GM19099 (cell line): Measurements from ENCODE around the gene B9D1.

Experiments used
- POLR2A ChIP-seq: IDR thresholded peaks from 3 replicates; pipeline ENCODE4 v1.6.1; 2011; ENCODE audit warnings: low read depth; ENCODE audit not compliant: insufficient read length; ENCODE audit errors: extremely low read depth

B9D1 gene

GRCh38 chr17:19372011-19372370 is 9.5 kb upstream of the B9D1 start:
- TF ChIP-seq POLR2A: no peak

DNA sequence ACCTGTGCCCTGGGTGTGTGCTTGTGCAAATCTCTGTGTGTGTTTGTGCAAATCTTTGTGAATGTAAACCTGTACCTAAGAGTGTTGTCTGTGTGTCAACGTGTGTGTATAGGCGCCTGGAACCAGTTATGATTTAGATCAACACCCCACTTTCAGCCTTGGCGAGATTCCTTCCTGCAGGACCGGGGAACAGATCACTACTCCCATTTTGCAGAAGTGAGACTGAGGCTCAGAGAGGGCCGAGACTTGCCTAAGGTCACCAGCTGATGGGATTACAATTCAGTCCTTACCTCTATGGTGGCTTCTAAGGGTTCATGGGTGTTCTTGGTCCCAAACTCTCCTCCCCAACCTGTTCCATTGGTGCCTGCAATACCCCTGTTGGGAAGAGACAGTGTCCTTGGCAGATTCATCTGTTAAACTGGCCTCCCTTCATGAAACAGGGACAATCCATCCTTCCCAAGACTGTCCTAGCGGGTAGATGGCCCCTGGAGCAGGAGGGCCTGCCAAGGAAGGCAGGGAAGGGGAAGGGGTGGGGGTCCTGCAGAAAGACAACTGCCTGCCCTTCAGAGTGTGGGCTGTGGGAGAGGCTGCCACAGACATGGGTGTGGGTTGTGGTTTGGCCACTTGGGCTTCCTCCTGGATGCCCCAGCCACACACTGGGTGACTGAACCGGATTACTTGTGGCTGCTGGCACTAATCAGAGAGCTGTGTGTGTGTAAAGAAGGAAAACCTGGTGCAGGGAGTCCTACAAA is 8.9 kb upstream of the B9D1 start:
- TF ChIP-seq POLR2A: no peak

DNA sequence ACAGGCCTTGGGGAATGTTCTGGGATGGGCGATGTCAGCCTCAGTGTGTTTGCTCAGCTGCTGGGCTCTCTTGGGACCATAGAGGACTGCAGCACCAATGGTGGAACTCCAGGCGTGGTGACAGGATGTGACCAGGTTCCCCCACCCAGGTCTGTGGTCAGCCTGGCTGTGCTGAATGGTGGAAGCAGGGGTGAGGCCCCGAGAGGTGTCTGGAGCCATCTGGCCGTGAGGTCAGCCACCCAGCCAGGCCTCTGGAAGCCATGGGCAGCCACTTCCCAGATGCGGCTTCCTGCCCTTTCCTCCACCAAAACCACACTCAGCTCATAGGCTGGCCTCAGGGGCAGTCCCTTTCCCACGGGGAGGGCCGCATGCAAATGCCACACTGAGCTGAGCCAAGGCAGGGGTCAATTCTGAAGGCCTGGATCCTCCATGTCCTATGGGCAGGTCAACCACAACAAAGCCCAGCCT is 8.0 kb upstream of the B9D1 start:
- no peak for TF ChIP-seq POLR2A

DNA sequence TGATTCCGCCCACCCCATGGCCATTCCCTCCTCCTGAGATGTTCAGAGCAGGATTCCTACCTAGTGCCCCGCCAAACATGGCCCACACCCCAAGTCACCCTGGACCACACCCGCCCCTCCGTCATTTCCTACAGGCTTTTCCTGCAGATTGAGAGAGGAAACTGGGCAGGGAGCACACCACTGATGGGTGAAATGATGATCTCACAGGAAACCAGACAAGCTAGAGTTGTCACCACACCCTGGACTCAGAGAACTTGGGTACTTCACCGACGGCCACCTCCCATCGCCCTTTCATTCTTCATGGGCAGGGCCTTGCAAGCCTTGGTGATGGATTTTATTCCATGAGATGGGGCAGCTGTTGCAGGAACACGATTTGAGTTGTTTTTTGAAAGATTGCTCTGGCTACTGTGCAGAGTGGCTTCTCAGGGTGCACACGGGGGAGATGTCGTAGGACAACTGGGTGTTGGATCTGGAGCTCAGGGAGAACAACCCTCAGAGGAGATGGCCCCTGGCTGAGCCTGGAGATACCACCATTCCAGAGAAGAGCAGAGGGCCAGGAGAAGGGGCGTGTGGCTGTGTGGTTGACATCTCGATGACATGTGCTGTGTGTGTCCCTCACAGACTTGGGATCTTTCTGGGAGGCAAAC is 7.4 kb upstream of the B9D1 start:
- TF ChIP-seq POLR2A: no peak

- TF ChIP-seq POLR2A: no peak
These were observed 6.7 kb upstream of the B9D1 start for GRCh38 chr17:19369107-19369778.

GRCh38 chr17:19368229-19368628 is 5.7 kb upstream of the B9D1 start:
- TF ChIP-seq POLR2A: no peak

DNA sequence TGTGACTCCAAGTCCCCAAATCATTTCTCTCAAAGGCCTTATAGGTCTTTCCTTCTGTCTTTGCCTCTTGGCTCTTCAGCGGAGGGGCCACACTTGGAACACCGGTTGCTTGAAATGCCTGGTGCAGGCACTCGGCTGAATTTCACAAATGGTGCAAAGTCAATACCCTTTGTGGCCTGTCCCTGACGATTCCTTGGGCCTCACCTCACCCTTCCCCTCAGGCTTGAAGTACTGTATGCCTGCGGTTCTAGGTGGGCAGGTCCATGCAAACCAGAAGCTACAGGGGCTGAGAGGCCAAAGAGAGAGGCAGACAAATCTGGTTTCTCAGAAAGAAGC is 4.1 kb upstream of the B9D1 start:
- TF ChIP-seq POLR2A: no peak

DNA sequence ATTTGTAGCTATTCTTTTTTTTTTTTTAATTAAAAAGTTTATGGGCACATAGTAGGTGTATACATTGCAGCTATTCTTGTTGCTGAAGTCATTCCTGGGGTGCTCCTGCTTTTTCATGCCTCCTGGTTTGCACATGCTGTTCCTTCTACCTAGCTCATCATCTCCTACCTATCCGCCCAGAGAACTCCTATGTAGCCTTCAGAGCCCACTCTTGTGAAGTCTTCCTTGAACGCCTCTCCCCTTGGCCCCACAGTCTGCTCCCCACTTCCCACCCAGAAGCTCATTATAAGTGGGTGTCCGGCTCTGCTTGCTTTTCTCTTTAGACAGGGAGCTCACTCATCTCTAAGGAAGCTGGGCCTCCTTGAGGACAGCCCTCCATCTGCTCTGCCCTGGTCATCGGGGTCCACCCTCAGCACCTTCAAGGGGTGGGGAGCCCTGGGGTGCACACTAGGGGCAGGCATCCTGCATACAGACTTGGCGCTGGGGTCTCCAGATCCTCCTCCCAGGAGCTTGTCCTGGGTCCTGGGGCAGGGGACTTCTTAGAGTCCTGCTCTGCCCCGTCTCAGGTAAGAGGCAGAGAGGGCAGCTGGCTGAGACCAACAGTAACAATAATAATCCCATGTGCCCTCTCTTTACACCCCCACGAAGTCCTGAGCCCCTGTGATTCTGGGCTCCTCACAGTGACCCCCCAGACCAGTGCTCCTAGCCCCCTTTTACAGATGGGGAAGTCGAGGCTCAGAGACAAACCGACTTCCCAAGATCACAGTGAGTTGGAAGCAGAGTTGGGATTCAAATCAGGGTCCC is 3.5 kb upstream of the B9D1 start:
- no peak for TF ChIP-seq POLR2A

GRCh38 chr17:19365499-19365817 is 2.9 kb upstream of the B9D1 start:
- no peak for TF ChIP-seq POLR2A

- TF ChIP-seq POLR2A: no peak
These were observed 2.4 kb upstream of the B9D1 start for GRCh38 chr17:19364699-19365498.

DNA sequence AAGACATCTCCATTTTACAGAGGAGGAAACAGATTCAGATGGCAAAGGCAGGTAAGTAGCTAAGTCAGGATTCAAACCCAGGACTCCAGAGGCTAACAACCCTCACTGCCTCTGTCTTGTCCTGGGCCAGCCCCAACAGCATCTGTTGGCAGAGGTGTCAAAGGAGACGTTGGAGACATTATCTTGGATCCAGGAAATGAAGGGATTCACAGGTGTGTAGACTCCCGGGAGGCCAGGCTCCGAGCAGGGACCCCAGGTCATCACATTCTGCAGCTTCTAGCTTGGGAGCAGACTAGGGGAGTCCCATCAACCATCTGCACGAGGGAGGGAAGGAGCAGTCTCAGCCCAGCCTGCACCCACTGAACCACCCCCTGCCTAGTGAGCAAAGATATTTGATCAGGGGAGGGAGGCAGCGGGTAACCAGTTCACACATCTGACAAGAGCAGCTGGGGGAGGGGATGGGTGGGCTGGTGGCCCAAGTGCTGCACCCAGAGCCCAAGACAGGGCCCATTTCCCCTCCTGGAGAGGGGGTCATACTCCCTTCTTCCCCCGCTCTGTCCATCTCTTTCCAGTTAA is 1.0 kb upstream of the B9D1 start:
- TF ChIP-seq POLR2A: no peak

GRCh38 chr17:19363114-19363438 is 553 bp upstream of the B9D1 start:
- TF ChIP-seq POLR2A: no peak

DNA sequence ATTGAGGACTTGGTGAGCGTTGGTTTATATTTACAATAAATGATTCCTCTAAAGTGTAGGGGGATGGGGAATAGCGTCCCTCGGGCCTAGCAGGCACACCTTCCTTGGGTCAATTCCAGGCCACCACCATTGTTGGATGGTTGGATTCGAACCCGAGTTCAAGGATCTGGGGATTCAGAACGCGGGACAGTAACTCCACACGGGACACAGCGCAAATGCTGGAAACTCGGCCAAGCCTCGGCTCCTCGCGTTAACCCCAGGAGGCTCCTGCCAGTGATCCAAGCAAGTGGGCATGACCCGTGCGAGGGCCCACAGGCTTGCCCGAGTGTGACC is 613 bp downstream of the B9D1 start:
- no peak for TF ChIP-seq POLR2A

DNA sequence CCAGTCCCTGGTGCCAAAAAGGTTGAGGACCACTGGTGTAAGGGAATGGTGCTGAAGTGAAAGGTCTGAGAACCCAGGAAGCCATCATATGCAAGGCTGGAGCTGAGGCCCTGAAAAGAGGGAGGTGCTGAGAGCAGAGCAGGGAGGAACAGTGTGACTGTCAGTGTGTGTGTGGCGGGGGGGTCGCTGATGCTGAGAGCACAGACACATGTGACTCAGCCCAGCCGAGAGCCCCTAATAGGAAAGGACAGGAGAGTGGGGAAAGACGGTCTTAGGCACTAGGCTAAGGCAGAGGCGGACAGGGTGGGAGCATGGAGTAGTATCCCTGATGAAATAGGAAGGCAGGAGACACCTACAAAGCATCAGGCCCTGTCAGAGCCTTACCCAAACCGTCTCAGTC is 1.2 kb downstream of the B9D1 start:
- TF ChIP-seq POLR2A: no peak

GRCh38 chr17:19360772-19361171 is 1.8 kb downstream of the B9D1 start:
- TF ChIP-seq POLR2A: no peak

GRCh38 chr17:19359856-19360255 is 2.7 kb downstream of the B9D1 start:
- no peak for TF ChIP-seq POLR2A

DNA sequence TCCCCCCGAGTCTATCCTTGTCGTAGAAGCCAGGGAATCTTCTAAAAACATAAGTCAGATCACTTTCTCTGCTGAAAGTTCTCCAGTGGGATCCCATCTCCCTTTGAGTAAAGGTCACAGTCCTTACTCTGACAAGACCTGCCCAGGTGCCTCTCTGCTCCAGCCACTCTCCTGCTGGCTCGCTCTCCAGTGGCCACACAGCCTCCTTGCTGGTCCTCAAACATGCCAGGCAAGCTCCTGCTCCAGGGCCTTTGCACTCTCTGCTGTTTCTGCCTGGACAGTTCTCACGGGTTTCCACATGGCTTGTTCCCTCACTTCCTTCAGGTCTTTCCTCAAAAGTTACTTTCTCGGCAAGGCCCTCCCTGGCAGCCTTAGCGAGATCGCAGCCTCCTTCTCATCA is 3.4 kb downstream of the B9D1 start:
- no peak for TF ChIP-seq POLR2A
